Sigmoid colon (tissue), 4 donors: Measurements from ENCODE around the gene EIF3L.

Experiments used
- EP300 ChIP-seq, 4 donors: sonication (generic); formaldehyde crosslinking; IDR thresholded peaks; one replicate each; pipeline ENCODE4 v1.6.1; 2017; ENCODE audit warnings: antibody characterized with exemption in 4 of 4
- POLR2A ChIP-seq, 2 donors: fragments of 450-650 bp; IDR thresholded peaks; one replicate each; pipeline ENCODE4 v1.6.1; 2016; ENCODE audit warnings: antibody characterized with exemption in 2 of 2, mild to moderate bottlenecking in 2 of 2, moderate library complexity in 2 of 2
- TF ChIP-seq, protein P1 (sequence below), 4 experiments: fragments of 450-650 bp in 3 of 4; fragments of 200-600 bp in 1 of 4; IDR thresholded peaks; one replicate each; pipeline ENCODE4 v1.5.1; 2016 to 2019; ENCODE audit warnings: antibody characterized with exemption in 4 of 4, mild to moderate bottlenecking in 3 of 4, moderate library complexity in 2 of 4

DNA sequence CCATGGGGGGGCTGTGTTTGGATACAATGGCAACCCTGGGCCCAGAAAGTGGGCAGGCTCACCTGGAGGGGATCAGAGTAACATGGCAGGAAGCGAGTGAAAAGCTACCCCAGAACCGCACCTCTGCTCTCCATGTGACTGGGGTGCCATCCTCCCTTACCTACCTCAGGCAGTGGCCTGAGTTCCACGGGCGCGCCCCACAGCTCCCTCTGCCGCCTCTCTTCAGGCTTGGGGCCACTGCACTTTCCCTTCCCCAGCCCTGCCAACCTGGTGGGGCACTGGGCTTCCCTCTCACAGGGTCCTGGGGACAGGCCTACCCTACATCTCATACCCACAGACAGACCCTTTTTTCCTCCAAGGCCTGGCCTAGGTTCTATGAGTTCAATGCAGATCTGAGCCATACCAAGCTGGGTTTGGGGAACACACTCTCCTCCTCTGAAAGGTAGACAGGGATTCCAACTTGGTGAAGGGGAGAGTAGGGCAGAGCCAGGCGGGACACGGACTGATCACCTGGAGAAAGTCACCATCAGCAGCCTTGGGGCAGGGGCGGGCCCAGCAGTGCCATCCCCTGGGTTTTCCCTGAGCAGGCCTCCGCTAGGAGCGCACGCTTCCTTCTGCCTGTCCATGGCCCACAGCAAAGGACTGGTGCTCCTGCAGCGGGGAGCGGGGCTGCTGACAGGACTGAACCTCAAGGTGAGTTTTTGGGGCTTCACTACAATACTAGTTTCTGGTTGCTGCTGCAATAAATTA is 19.0 kb upstream of the EIF3L start:
- TF ChIP-seq, protein P1, sequence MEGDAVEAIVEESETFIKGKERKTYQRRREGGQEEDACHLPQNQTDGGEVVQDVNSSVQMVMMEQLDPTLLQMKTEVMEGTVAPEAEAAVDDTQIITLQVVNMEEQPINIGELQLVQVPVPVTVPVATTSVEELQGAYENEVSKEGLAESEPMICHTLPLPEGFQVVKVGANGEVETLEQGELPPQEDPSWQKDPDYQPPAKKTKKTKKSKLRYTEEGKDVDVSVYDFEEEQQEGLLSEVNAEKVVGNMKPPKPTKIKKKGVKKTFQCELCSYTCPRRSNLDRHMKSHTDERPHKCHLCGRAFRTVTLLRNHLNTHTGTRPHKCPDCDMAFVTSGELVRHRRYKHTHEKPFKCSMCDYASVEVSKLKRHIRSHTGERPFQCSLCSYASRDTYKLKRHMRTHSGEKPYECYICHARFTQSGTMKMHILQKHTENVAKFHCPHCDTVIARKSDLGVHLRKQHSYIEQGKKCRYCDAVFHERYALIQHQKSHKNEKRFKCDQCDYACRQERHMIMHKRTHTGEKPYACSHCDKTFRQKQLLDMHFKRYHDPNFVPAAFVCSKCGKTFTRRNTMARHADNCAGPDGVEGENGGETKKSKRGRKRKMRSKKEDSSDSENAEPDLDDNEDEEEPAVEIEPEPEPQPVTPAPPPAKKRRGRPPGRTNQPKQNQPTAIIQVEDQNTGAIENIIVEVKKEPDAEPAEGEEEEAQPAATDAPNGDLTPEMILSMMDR (IDR thresholded peaks at IDR 0.05) = no peak
- no peak for TF ChIP-seq EP300 (IDR thresholded peaks at IDR 0.05)
- no peak for TF ChIP-seq POLR2A (IDR thresholded peaks at IDR 0.05)
